ENCODE data around the gene PKDCC. TPM values are rescaled to one million over a fixed set of nuclear protein-coding genes. Genes with fewer than 3 reads are reported as not detected.

The PKDCC gene
- total and polyA plus RNA-seq, 2 donors from 2014 or later: 28.1 to 52.2 TPM

DNA sequence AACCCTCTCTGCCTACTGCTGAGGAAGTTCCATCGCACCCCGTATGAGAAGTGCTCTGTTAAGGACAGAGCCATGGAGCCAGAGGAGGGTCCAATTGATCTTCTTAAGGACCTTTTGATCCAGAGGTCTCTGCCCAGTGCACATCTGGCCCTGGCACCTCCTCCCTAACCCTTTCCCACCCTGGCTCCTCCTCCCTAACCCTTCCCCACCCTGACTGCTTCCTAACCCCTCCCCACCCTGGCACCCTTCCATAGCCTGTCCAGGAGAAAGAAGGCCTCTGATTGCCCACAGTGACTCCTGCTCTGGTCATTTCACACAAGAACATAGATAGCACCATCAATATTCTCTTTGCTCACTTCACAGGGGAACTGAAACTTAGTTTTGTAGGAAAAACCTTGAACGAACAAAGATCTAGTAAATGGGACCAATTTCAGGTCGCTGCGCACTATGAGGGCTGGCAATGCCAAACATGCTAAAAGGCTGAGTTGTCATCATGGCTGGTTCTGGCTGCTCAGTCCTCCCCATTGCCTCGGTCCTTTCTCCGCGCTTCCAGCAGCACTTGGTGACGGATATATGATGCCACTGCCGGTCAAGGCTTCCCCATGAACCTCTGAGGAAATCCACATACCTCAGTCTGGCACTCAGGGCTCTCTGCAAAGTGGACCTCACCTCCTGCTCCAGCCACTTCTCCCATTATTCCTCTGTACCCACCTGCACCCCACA is 49.2 kb downstream of the PKDCC start:
- DNase-seq: no peak
- H3K9me3 ChIP-seq (ENCODE audit: control insufficient read depth in 2 of 3, insufficient read depth in 1 of 3, low read length in 3 of 3): no peaks in the 10 kb centered on the region
- no peak overlapping the region for H3K4me3 ChIP-seq (ENCODE audit: low read length in 3 of 3)
- no peaks in the 10 kb centered on the region for H3K36me3 ChIP-seq (ENCODE audit: control insufficient read depth in 2 of 3, insufficient read depth in 3 of 3, low read length in 3 of 3)
- peaks cover 0 to 15% (median 5%) of the 10 kb centered on the region in 3 donors for H3K4me1 ChIP-seq (ENCODE audit: control insufficient read depth in 2 of 3, insufficient read depth in 2 of 3, low read depth in 1 of 3, low read length in 3 of 3)
- H3K27me3 ChIP-seq (ENCODE audit: control insufficient read depth, insufficient read depth, low read length): no peaks in the 10 kb centered on the region
- H3K9ac ChIP-seq (ENCODE audit: low read length in 3 of 3): no peak overlapping the region
- H3K27ac ChIP-seq (ENCODE audit: low read depth in 2 of 2, low read length in 2 of 2): peak overlapping the region in 1 of 2 donors; percentile 23
- intact Hi-C loops (cut with DNase I): no loop called here
- TF ChIP-seq, protein P1, sequence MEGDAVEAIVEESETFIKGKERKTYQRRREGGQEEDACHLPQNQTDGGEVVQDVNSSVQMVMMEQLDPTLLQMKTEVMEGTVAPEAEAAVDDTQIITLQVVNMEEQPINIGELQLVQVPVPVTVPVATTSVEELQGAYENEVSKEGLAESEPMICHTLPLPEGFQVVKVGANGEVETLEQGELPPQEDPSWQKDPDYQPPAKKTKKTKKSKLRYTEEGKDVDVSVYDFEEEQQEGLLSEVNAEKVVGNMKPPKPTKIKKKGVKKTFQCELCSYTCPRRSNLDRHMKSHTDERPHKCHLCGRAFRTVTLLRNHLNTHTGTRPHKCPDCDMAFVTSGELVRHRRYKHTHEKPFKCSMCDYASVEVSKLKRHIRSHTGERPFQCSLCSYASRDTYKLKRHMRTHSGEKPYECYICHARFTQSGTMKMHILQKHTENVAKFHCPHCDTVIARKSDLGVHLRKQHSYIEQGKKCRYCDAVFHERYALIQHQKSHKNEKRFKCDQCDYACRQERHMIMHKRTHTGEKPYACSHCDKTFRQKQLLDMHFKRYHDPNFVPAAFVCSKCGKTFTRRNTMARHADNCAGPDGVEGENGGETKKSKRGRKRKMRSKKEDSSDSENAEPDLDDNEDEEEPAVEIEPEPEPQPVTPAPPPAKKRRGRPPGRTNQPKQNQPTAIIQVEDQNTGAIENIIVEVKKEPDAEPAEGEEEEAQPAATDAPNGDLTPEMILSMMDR (IDR thresholded peaks at IDR 0.05; ENCODE audit: borderline replicate concordance, extremely low read depth, insufficient read depth): no peak
- no peak for FAIRE-seq

DNA sequence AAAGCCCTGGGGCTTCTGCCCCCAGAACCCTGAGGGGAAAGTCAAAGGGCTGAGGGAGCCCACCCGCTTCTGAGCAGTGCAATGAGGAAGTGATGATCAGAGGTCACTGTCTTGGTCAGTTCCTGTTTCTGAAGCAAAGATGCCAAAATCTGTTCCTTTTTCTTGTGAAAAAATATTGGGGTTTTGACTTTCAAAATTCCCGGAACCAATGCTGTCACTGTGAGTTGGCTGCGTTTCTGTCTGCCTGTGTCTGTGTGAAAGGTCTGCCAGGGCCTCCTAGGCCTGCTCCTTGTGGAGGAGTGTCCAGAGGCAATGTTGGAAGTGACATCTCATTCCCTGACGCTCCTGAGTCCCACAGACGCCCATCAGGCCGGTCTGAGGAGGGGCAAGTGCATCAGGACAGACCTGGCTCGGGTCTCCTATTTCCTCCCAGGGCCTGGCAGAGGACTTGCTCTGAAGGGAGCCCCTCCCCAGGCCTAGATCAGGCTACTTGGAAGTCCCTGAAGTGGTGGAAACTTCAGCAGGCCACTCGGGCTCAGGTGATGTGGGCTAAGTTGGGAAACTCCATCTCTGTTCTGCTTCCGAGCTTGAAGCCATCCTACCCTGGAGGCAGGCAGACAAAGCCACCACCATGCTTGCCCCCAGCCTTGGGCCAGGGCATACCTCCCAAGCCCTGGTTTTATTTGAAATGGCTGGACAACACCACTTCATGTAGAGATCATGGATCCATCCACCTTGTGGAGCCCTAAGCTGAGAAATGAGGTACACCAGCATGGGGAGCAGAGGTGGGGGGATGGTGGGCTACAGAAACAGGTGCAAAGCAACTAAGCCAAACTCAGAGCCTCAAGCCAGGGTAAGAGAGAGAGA is 51.0 kb downstream of the PKDCC start:
- H3K4me3 ChIP-seq (ENCODE audit: low read length in 3 of 3): no peak overlapping the region

DNA sequence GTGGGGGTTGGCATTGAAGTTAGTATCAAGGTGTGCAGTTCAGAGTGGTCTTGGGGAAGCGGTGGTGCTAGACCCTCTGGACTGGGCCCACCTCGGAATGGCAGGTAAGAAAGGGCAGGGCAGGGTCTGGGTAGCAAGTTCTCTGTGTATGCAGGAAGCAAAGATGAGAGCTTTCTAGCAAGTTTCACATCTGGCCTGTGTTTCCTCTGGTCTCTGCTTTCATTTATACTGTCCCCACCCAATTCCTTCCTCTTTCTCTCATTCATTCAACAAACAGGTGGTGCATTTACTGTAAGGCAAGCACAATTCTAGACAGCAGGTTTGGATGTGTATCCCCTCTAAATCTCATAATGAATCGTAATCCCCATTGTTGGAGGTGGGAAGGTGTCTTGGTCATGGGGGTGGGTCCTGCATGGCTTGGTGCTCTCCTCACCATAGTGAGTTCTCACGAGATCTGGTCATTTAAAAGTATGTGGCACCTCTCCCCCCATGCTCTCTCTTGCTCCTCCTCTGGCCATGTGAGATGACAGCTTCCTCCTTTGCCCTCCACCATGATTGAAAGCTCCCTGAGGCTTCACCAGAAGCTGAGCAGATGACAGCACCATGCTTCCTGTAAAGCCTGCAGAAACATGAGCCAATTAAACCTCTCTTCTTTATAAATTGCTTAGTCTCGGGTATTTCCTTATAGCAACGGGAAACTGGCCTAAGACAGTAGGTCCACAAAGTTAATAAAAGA is 51.8 kb downstream of the PKDCC start:
- TF ChIP-seq, protein P1 (IDR thresholded peaks at IDR 0.05; ENCODE audit: borderline replicate concordance, extremely low read depth, insufficient read depth): no peak
- no peak for FAIRE-seq
- no peaks in the 10 kb centered on the region for H3K36me3 ChIP-seq (ENCODE audit: control insufficient read depth in 2 of 3, insufficient read depth in 3 of 3, low read length in 3 of 3)
- DNase-seq: no peak
- no peak overlapping the region for H3K9ac ChIP-seq (ENCODE audit: low read length in 3 of 3)
- H3K27ac ChIP-seq (ENCODE audit: low read depth in 2 of 2, low read length in 2 of 2): peak overlapping the region; percentile 30 to 86
- no peaks in the 10 kb centered on the region for H3K9me3 ChIP-seq (ENCODE audit: control insufficient read depth in 2 of 3, insufficient read depth in 1 of 3, low read length in 3 of 3)
- H3K4me1 ChIP-seq (ENCODE audit: control insufficient read depth in 2 of 3, insufficient read depth in 2 of 3, low read depth in 1 of 3, low read length in 3 of 3): peaks cover 0 to 15% (median 7%) of the 10 kb centered on the region in 3 donors
- H3K27me3 ChIP-seq (ENCODE audit: control insufficient read depth, insufficient read depth, low read length): no peaks in the 10 kb centered on the region
- H3K4me3 ChIP-seq (ENCODE audit: low read length in 3 of 3): no peak overlapping the region
- intact Hi-C loops (cut with DNase I): no loop called here

More for the DNA sequence above, 51.0 kb downstream of the PKDCC start:
- FAIRE-seq: no peak
- Histone ChIP-seq H3K9ac (ENCODE audit: low read length in 3 of 3) (no peak overlapping the region), H3K4me1 (ENCODE audit: control insufficient read depth in 2 of 3, insufficient read depth in 2 of 3, low read depth in 1 of 3, low read length in 3 of 3) (peaks cover 0 to 15% (median 7%) of the 10 kb centered on the region in 3 donors), H3K27me3 (ENCODE audit: control insufficient read depth, insufficient read depth, low read length) (no peaks in the 10 kb centered on the region), H3K27ac (ENCODE audit: low read depth in 2 of 2, low read length in 2 of 2) (peak overlapping the region; percentile 75 to 86), H3K9me3 (ENCODE audit: control insufficient read depth in 2 of 3, insufficient read depth in 1 of 3, low read length in 3 of 3) (no peaks in the 10 kb centered on the region), H3K36me3 (ENCODE audit: control insufficient read depth in 2 of 3, insufficient read depth in 3 of 3, low read length in 3 of 3) (no peaks in the 10 kb centered on the region)
- intact Hi-C loops (cut with DNase I): no loop called here
- DNase-seq: peak in 3 of 5 donors; percentile 33 to 82 (median 66)
- TF ChIP-seq, protein P1 (IDR thresholded peaks at IDR 0.05; ENCODE audit: borderline replicate concordance, extremely low read depth, insufficient read depth): no peak

All from kidney (tissue), 14 donors.